HG03280 (cell line): ENCODE data around the gene NXPE3.
"Not testable (repeated sequence)": the region's sequence is repeated elsewhere in the genome, so short reads cannot be mapped to it uniquely, and the experiment has no call there.

Experiments
- ATAC-seq: cut with Tn5 transposase; IDR thresholded peaks from one replicate; pipeline ENCODE4 v1.9.1; 2021; ENCODE audit warnings: mild to moderate bottlenecking, moderate library complexity; ENCODE audit not compliant: unreplicated experiment

Gene NXPE3

GRCh38 chr3:101851072-101851770 is 72.2 kb downstream of the NXPE3 start:
- ATAC-seq: no peak

GRCh38 chr3:101851850-101852714 is 73.1 kb downstream of the NXPE3 start:
- ATAC-seq: no peak

GRCh38 chr3:101852983-101853840 is 74.2 kb downstream of the NXPE3 start:
- no peak for ATAC-seq

- ATAC-seq: no peak
These were observed 75.0 kb downstream of the NXPE3 start for GRCh38 chr3:101853982-101854381.

- ATAC-seq: no peak
These were observed 75.7 kb downstream of the NXPE3 start for GRCh38 chr3:101854608-101855304.

- ATAC-seq: no peak
These were observed 78.3 kb downstream of the NXPE3 start for GRCh38 chr3:101857301-101857741.

GRCh38 chr3:101858464-101859030 is 79.5 kb downstream of the NXPE3 start:
- no peak for ATAC-seq

GRCh38 chr3:101859882-101860448 is 81.0 kb downstream of the NXPE3 start:
- ATAC-seq: no peak

- peak; percentile 58 for ATAC-seq
These were observed 82.3 kb downstream of the NXPE3 start for GRCh38 chr3:101861212-101861788.

GRCh38 chr3:101861789-101862415 is 82.9 kb downstream of the NXPE3 start:
- ATAC-seq: no peak

GRCh38 chr3:101862416-101863165 is 83.6 kb downstream of the NXPE3 start:
- no peak for ATAC-seq

GRCh38 chr3:101864926-101865325 is 85.9 kb downstream of the NXPE3 start:
- ATAC-seq: not testable (repeated sequence)

GRCh38 chr3:101865751-101866509 is 86.9 kb downstream of the NXPE3 start:
- no peak for ATAC-seq

GRCh38 chr3:101867511-101867910 is 88.5 kb downstream of the NXPE3 start:
- no peak for ATAC-seq

GRCh38 chr3:101867996-101868395 is 89.0 kb downstream of the NXPE3 start:
- ATAC-seq: no peak

- no peak for ATAC-seq
These were observed 89.8 kb downstream of the NXPE3 start for GRCh38 chr3:101868534-101869464.

- ATAC-seq: no peak
These were observed 91.1 kb downstream of the NXPE3 start for GRCh38 chr3:101870138-101870537.
